Fibroblast of villous mesenchyme (primary cell): ENCODE results near the gene ADAMTS5. TPM values are rescaled to one million over a fixed set of nuclear protein-coding genes. Genes with fewer than 3 reads are reported as not detected.
A peak's percentile ranks its signal among the peaks of the same experiment; 100 is the strongest.

Experiments
- DNase-seq: peaks from one replicate; pipeline ENCODE4 v3.0.0-alpha.2; 2010; ENCODE audit warnings: low read depth
- H3K4me3 ChIP-seq: 2 replicates; pipeline ENCODE4 v1.5.1; 2011; ENCODE audit warnings: low read depth, mild to moderate bottlenecking, low read length
- CTCF ChIP-seq: IDR thresholded peaks from 2 replicates; pipeline ENCODE4 v1.5.1; 2012; ENCODE audit warnings: low read depth, mild to moderate bottlenecking, low read length; ENCODE audit not compliant: insufficient read depth
- total RNA-seq: library from RNA; depleted of rRNA; stranded (reverse); fragments of >200 nt; gene quantifications from 2 replicates; pipeline ENCODE4 v1.2.3, GENCODE V29; 2012

Gene ADAMTS5
- total RNA-seq, result 12.6 and 28.5 TPM in 2 replicates

DNA sequence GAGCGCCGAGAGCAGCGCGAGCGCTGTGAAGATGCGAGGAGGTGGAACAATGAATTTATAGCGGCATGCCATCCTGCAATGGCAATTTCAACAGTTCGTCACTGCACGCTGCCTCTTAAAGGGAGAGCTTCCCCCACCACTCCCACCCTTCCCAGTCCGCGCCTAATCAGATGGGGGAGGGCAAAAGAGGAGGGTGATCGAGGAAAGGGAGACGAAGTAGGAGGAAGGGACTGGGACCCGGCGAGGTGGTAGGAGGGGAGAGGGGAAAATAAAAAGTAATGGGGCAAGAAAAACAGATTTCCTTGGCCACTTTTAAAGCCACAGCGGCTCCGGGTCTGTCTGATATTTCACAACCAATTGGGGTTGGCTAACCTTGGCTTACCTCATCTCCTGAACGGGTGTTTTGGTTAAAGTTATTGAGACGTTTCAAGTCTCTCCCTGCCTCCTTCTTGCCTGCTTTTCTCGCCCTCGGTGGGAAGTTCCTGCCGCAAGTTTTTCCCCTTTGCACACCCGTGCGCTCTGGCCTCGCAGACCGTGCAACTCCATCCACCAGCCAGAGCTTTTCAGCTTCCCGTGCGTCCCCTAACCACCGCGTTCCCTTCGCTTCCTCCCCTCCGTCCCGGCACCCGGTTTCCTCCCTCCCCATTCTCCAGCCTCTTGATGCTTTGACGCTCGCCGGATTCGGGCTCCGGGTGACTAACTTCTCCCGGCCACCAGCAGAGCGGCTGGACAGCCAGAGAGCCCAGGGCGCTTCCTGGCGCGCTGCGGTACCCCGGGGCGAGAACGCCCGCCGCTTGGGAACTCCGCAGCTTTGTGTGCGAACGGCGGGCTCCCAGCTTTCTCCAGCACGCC lies at the start of gene ADAMTS5:
ADAMTS5 (minus strand) TSS at position 27 of the 852 bp plus-strand sequence. CDS start 697 bp downstream, outside the sequence.
- H3K4me3 ChIP-seq, result peak within 1 kb of the TSS; percentile 77
- DNase-seq, result peak; percentile 87
- TF ChIP-seq CTCF, result no peak

DNA sequence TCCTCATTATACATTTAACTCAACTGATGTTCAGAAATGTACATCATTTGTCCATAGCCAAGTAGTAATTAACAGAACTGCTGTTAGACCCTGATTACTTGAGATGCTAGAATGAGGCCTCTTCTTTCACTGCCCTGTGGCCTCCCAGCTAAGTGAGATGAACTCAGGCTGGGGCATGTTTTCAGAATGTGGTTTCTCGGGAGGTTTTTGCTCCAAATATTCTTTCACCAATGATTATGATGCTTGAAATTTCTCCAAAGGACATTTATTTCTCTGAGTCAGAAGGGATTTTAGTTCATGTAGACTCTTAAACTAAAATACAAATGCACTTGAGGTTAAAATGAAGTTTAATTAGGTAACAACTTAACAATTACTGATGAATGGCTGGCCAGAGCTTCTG lies 34.6 kb upstream of the ADAMTS5 start:
- no peak for DNase-seq
- no peak for TF ChIP-seq CTCF

DNA sequence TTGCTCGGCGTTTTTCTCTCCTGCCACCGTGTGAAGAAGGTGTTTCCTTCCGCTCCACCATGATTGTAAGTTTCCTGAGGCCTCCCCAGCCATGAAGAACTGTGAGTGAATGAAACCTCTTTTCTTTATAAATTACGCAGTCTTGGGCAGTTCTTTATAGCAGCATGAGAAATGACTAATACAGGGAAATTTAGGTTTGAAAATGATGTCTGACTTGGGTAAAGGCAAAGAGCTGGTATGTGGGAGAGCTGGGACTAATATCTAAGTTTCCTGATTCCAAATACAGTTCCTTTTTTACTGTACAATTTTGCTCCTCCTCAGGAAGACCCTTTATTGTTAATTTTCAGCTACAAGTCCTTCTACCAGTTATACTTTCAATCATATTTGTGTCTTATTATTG lies 16.7 kb upstream of the ADAMTS5 start:
- no peak overlapping the region for H3K4me3 ChIP-seq
- no peak for TF ChIP-seq CTCF
- DNase-seq, result no peak

More for the DNA sequence above, 34.6 kb upstream of the ADAMTS5 start:
- H3K4me3 ChIP-seq, result no peak overlapping the region

DNA sequence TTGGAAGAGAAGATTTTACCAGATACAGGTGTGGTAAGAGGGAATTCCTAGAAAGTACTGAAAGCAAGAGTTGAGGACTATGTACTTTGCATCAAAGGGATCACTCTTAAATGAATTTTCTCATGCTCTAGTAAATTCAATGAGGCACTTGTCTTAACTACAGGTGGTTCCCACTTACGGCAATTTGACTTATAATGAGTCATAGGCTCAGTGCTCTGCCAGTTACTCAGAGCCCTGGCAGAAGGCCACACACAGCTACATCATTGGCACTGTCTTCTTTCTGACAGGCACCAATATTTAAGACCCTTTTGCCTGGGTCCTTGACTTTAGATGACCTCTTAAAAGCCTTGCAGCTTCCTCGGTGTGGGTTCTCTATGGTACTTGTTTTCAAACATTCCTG lies 15.9 kb upstream of the ADAMTS5 start:
- no peak for TF ChIP-seq CTCF
- H3K4me3 ChIP-seq, result no peak overlapping the region
- DNase-seq, result no peak

GRCh38 chr21:26977746-26978145 lies 10.9 kb upstream of the ADAMTS5 start:
- H3K4me3 ChIP-seq, result no peak overlapping the region
- no peak for TF ChIP-seq CTCF
- peak; percentile 37 for DNase-seq

DNA sequence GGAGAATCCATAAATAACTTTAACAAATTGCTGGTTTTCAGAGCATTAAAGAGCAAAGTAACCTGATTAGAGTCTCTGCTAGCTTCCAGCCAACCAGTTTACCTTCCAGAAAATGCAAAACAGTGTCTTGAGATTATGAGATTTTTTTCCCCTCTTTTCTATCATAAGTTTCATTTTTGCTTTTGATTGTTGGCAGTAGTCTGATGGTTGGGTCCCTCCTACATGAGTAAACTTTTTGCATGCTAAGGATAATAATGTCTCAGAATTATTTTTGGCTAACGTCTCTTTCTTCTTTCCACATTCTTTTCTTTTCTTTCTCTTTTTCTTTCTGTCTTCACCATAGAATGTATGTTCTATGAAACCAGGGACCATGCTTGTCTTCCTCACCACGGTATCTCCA lies 6.3 kb upstream of the ADAMTS5 start:
- no peak for TF ChIP-seq CTCF
- no peak overlapping the region for H3K4me3 ChIP-seq
- DNase-seq, result no peak
